ENCODE data around the gene ACOT7.

The ACOT7 gene

DNA sequence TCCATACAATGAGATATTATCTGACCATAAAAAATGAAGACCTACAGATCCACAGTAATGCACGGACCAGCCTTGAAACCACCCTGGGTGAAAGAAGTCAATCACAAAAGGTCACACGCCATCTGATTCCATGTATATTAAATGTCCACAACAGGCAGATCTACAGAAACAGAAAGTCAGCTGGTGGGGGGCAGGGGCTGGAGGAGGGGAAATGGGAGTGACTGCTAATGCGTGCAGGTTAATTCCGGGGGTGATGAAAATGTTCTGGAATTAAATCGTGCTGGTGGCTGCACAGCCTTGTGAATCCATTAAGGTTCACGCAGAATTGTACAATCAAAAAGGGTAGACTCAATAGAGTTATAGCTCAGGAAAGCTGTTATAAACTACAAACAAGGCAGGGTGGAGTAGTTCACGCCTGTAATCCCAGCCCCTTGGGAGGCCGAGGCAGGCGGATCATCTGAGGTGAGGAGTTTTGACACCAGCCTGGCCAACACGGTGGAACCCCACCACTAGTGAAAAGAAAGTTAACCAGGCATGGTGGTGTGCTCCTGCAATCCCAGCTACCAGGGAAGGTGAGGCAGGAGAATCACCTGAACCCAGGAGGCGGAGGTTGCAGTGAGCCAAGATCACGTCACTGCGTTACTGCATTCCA lies 32.3 kb downstream of the ACOT7 start:
- no peaks in the 10 kb centered on the region for H3K9me3 ChIP-seq (ENCODE audit: control insufficient read depth, insufficient read depth, low read length)
- DNase-seq (ENCODE audit: low read depth, low spot score) = no peak
- H3K27me3 ChIP-seq (ENCODE audit: control insufficient read depth, insufficient read depth, low read length) = no peaks in the 10 kb centered on the region
- H3K36me3 ChIP-seq (ENCODE audit: control insufficient read depth, insufficient read depth, low read length) = no peaks in the 10 kb centered on the region
- H3K4me3 ChIP-seq (ENCODE audit: low read length) = no peak overlapping the region
- H3K4me1 ChIP-seq (ENCODE audit: control insufficient read depth, insufficient read depth, low read length) = peaks cover 7% of the 10 kb centered on the region
- no CpG with 5 or more reads among the region's 13 CpGs for WGBS (ENCODE audit: insufficient coverage, insufficient read length)
- H3K27ac ChIP-seq (ENCODE audit: low read length) = no peak overlapping the region

DNA sequence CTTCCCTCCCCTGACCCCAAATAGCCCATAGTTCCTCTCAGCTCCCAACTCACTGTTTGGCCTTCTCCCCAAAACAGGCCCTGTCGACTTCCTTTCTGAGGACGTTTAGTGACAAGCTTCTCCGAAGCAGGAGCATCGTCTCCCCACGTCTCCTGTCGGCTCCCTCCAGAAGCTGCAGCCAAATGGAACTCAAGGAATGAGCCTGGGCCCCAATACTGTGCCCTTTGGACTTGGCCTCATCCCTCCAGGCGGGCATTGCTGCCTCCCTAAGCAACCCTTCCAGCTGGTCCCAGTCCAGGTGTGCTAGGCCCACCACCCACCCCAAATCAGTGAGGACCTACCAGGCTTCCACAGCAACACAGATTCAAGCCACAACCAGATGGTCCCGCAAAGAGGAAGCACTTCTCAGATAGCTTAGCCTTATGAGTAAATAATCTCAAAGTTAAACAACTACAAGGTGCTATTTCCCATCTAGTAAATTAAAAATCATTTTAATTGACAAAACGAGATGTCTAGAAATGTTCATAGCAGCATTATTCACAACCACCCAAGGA lies 33.0 kb downstream of the ACOT7 start:
- H3K9me3 ChIP-seq (ENCODE audit: control insufficient read depth, insufficient read depth, low read length) = no peaks in the 10 kb centered on the region
- DNase-seq (ENCODE audit: low read depth, low spot score) = no peak
- H3K27me3 ChIP-seq (ENCODE audit: control insufficient read depth, insufficient read depth, low read length) = no peaks in the 10 kb centered on the region
- peaks cover 7% of the 10 kb centered on the region for H3K4me1 ChIP-seq (ENCODE audit: control insufficient read depth, insufficient read depth, low read length)
- no peak overlapping the region for H3K4me3 ChIP-seq (ENCODE audit: low read length)
- no peaks in the 10 kb centered on the region for H3K36me3 ChIP-seq (ENCODE audit: control insufficient read depth, insufficient read depth, low read length)
- WGBS (ENCODE audit: insufficient coverage, insufficient read length) = no CpG with 5 or more reads among the region's 9 CpGs
- H3K27ac ChIP-seq (ENCODE audit: low read length) = no peak overlapping the region

DNA sequence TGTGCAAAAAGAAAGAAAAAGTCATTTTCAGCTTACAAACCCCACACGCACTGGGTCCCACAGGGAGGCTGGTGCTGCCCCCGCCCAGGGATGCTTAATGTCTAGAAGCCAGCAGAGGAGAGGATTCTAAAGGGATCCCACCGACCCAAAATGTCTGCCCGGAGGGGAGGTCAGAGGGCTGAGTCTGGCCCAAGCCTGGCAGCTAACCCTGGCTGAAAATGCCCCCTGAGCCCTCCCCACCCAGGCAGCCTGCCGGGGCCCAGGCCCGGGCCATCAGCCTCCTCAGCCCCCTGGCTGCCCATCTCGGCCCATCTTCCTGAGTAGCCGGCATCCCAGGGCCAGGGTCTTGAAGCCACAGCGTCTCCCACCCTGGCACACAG lies 33.5 kb downstream of the ACOT7 start:
- no CpG with 5 or more reads among the region's 9 CpGs for WGBS (ENCODE audit: insufficient coverage, insufficient read length)
- H3K27ac ChIP-seq (ENCODE audit: low read length) = no peak overlapping the region
- no peaks in the 10 kb centered on the region for H3K9me3 ChIP-seq (ENCODE audit: control insufficient read depth, insufficient read depth, low read length)
- no peaks in the 10 kb centered on the region for H3K36me3 ChIP-seq (ENCODE audit: control insufficient read depth, insufficient read depth, low read length)
- peaks cover 7% of the 10 kb centered on the region for H3K4me1 ChIP-seq (ENCODE audit: control insufficient read depth, insufficient read depth, low read length)
- H3K27me3 ChIP-seq (ENCODE audit: control insufficient read depth, insufficient read depth, low read length) = no peaks in the 10 kb centered on the region
- no peak for DNase-seq (ENCODE audit: low read depth, low spot score)
- no peak overlapping the region for H3K4me3 ChIP-seq (ENCODE audit: low read length)

GRCh38 chr1:6359216-6360116 lies 34.1 kb downstream of the ACOT7 start:
- H3K4me3 ChIP-seq (ENCODE audit: low read length) = no peak overlapping the region
- peaks cover 7% of the 10 kb centered on the region for H3K4me1 ChIP-seq (ENCODE audit: control insufficient read depth, insufficient read depth, low read length)
- no peaks in the 10 kb centered on the region for H3K36me3 ChIP-seq (ENCODE audit: control insufficient read depth, insufficient read depth, low read length)
- H3K27me3 ChIP-seq (ENCODE audit: control insufficient read depth, insufficient read depth, low read length) = no peaks in the 10 kb centered on the region
- H3K27ac ChIP-seq (ENCODE audit: low read length) = no peak overlapping the region
- no CpG with 5 or more reads among the region's 13 CpGs for WGBS (ENCODE audit: insufficient coverage, insufficient read length)
- no peaks in the 10 kb centered on the region for H3K9me3 ChIP-seq (ENCODE audit: control insufficient read depth, insufficient read depth, low read length)
- no peak for DNase-seq (ENCODE audit: low read depth, low spot score)

DNA sequence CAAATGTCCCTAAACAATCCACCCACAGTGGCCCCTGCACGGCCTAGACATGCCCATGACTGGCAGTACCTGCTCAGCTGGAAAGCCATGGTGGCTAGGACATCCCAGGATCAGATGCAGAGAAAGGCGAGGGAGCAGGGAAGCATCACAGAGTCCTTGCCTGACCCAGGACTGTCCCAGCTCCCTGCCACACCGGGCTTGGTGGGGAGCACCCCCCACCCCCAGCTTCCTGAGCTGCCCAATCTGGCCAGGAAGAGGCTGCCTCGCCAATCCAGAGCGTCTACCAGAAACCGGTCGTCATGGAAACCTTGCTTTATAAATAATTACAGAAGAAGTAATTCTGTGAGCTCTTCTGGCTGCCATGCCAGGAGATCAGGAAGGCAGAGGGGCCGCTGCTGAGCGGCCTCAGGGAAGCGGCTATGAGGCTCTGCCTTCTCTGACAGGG lies 34.8 kb downstream of the ACOT7 start:
- Histone ChIP-seq H3K4me3 (ENCODE audit: low read length) (no peak overlapping the region), H3K27ac (ENCODE audit: low read length) (no peak overlapping the region), H3K27me3 (ENCODE audit: control insufficient read depth, insufficient read depth, low read length) (no peaks in the 10 kb centered on the region), H3K9me3 (ENCODE audit: control insufficient read depth, insufficient read depth, low read length) (no peaks in the 10 kb centered on the region), H3K4me1 (ENCODE audit: control insufficient read depth, insufficient read depth, low read length) (peaks cover 7% of the 10 kb centered on the region), H3K36me3 (ENCODE audit: control insufficient read depth, insufficient read depth, low read length) (no peaks in the 10 kb centered on the region)
- no CpG with 5 or more reads among the region's 10 CpGs for WGBS (ENCODE audit: insufficient coverage, insufficient read length)
- DNase-seq (ENCODE audit: low read depth, low spot score) = no peak

GRCh38 chr1:6358144-6358624 lies 35.4 kb downstream of the ACOT7 start:
- no peaks in the 10 kb centered on the region for H3K27me3 ChIP-seq (ENCODE audit: control insufficient read depth, insufficient read depth, low read length)
- no peaks in the 10 kb centered on the region for H3K36me3 ChIP-seq (ENCODE audit: control insufficient read depth, insufficient read depth, low read length)
- no peaks in the 10 kb centered on the region for H3K9me3 ChIP-seq (ENCODE audit: control insufficient read depth, insufficient read depth, low read length)
- no peak overlapping the region for H3K27ac ChIP-seq (ENCODE audit: low read length)
- DNase-seq (ENCODE audit: low read depth, low spot score) = no peak
- peaks cover 7% of the 10 kb centered on the region for H3K4me1 ChIP-seq (ENCODE audit: control insufficient read depth, insufficient read depth, low read length)
- no peak overlapping the region for H3K4me3 ChIP-seq (ENCODE audit: low read length)
- WGBS (ENCODE audit: insufficient coverage, insufficient read length) = no CpG with 5 or more reads among the region's 10 CpGs

GRCh38 chr1:6357243-6357936 lies 36.2 kb downstream of the ACOT7 start:
- no CpG with 5 or more reads among the region's 11 CpGs for WGBS (ENCODE audit: insufficient coverage, insufficient read length)
- no peaks in the 10 kb centered on the region for H3K9me3 ChIP-seq (ENCODE audit: control insufficient read depth, insufficient read depth, low read length)
- no peak overlapping the region for H3K27ac ChIP-seq (ENCODE audit: low read length)
- H3K36me3 ChIP-seq (ENCODE audit: control insufficient read depth, insufficient read depth, low read length) = no peaks in the 10 kb centered on the region
- H3K4me1 ChIP-seq (ENCODE audit: control insufficient read depth, insufficient read depth, low read length) = peaks cover 7% of the 10 kb centered on the region
- peak; percentile 57 for DNase-seq (ENCODE audit: low read depth, low spot score)
- H3K4me3 ChIP-seq (ENCODE audit: low read length) = no peak overlapping the region
- H3K27me3 ChIP-seq (ENCODE audit: control insufficient read depth, insufficient read depth, low read length) = no peaks in the 10 kb centered on the region

DNA sequence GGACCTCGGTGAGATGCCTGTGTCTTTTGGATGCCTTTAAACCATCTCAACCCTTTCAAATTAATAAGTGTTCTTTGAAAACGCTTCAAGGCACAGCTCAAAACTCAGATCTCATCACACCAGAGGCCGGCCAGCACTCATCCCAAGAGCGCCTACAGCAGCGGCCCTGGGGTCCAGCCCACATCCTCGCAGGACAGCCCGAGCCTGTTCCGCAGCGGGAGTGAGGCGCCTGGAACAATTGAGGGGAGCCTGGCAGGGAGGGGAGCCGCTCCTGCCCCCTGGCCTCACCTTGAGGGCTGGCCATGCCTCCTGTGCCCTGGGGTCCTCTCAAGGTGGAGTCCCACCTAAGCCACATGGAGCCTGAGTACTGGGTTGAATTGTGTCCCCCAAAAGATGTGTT lies 37.9 kb downstream of the ACOT7 start:
- no peak overlapping the region for H3K4me3 ChIP-seq (ENCODE audit: low read length)
- DNase-seq (ENCODE audit: low read depth, low spot score) = no peak
- WGBS (ENCODE audit: insufficient coverage, insufficient read length) = no CpG with 5 or more reads among the region's 11 CpGs
- no peaks in the 10 kb centered on the region for H3K36me3 ChIP-seq (ENCODE audit: control insufficient read depth, insufficient read depth, low read length)
- H3K4me1 ChIP-seq (ENCODE audit: control insufficient read depth, insufficient read depth, low read length) = peaks cover 10% of the 10 kb centered on the region
- H3K9me3 ChIP-seq (ENCODE audit: control insufficient read depth, insufficient read depth, low read length) = no peaks in the 10 kb centered on the region
- no peak overlapping the region for H3K27ac ChIP-seq (ENCODE audit: low read length)
- no peaks in the 10 kb centered on the region for H3K27me3 ChIP-seq (ENCODE audit: control insufficient read depth, insufficient read depth, low read length)

GRCh38 chr1:6354659-6355317 lies 38.8 kb downstream of the ACOT7 start:
- no peaks in the 10 kb centered on the region for H3K36me3 ChIP-seq (ENCODE audit: control insufficient read depth, insufficient read depth, low read length)
- no peak for DNase-seq (ENCODE audit: low read depth, low spot score)
- no peak overlapping the region for H3K27ac ChIP-seq (ENCODE audit: low read length)
- H3K27me3 ChIP-seq (ENCODE audit: control insufficient read depth, insufficient read depth, low read length) = no peaks in the 10 kb centered on the region
- H3K4me1 ChIP-seq (ENCODE audit: control insufficient read depth, insufficient read depth, low read length) = peaks cover 8% of the 10 kb centered on the region
- H3K9me3 ChIP-seq (ENCODE audit: control insufficient read depth, insufficient read depth, low read length) = no peaks in the 10 kb centered on the region
- no CpG with 5 or more reads among the region's 12 CpGs for WGBS (ENCODE audit: insufficient coverage, insufficient read length)
- H3K4me3 ChIP-seq (ENCODE audit: low read length) = no peak overlapping the region

Measured in iPS DF 6.9 (cell line).